Endothelial cell of umbilical vein (primary cell): Measurements from ENCODE around the gene TGFBI. TPM values are rescaled to one million over a fixed set of nuclear protein-coding genes. Genes with fewer than 3 reads are reported as not detected.

Experiments used
- BruUV-seq: library from RNA; stranded (reverse); fragments of 400-500 nt; replicated peaks from 2 replicates; lab custom pipeline; 2021; lab: Mats Ljungman, UMichigan
- CTCF ChIA-PET: fragments of 300-600, 350-600 bp; sonication (Branson Sonifier 250); formaldehyde crosslinking; loops from one replicate; lab custom pipeline; 2021; ENCODE audit warnings: antibody characterized with exemption, inconsistent platforms; lab: Charles Lee
- POLR2A ChIA-PET: fragments of 300-600, 350-600 bp; sonication (Branson Sonifier 250); formaldehyde crosslinking; loops from one replicate; lab custom pipeline; 2021; ENCODE audit warnings: antibody characterized with exemption, inconsistent platforms; lab: Charles Lee
- DNase-seq: peaks from one replicate; pipeline ENCODE4 v3.0.0-alpha.2; 2011; ENCODE audit warnings: low read depth, low spot score
- FAIRE-seq: peaks from 2 replicates; lab custom pipeline; 2011; peaks lifted over from hg19 to GRCh38; lab: Jason Lieb, UNC
- H2AFZ ChIP-seq: 2 replicates; pipeline ENCODE4 v1.6.0; 2012; ENCODE audit warnings: low read depth, low read length, control low read depth, inconsistent platforms
- H3K27ac ChIP-seq: 2 replicates; pipeline ENCODE4 v1.5.1; 2011; ENCODE audit warnings: low read depth, mild to moderate bottlenecking, control low read depth, low read length, moderate library complexity; ENCODE audit not compliant: insufficient read depth
- H3K27me3 ChIP-seq, 2 experiments: 2 replicates each; pipeline versions ENCODE4 v1.6.0 to v1.6.1; 2011; ENCODE audit warnings: low read length in 2 of 2, mixed read lengths in 1 of 2; ENCODE audit not compliant: control insufficient read depth in 2 of 2, insufficient read depth in 2 of 2
- H3K36me3 ChIP-seq, 2 experiments: 2 replicates in 1 of 2; 3 replicates in 1 of 2; pipeline ENCODE4 v1.5.1; 2011; ENCODE audit warnings: low read length in 2 of 2, mild to moderate bottlenecking in 1 of 2, moderate library complexity in 1 of 2; ENCODE audit not compliant: control insufficient read depth in 2 of 2, insufficient read depth in 2 of 2; ENCODE audit errors: extremely low read depth in 1 of 2
- H3K4me1 ChIP-seq: 3 replicates; pipeline ENCODE4 v1.5.1; 2011; ENCODE audit warnings: mild to moderate bottlenecking, low read length; ENCODE audit not compliant: control insufficient read depth, insufficient read depth; ENCODE audit errors: extremely low read depth
- H3K4me2 ChIP-seq: 2 replicates; pipeline ENCODE4 v1.6.1; 2011; ENCODE audit warnings: low read length, control low read depth, mixed read lengths; ENCODE audit not compliant: insufficient read depth
- H3K4me3 ChIP-seq, 3 experiments: fragments of 200-600 bp in 1 of 3; sonication (generic), shearing (Covaris generic) in 1 of 3; replicated peaks in 1 of 3; 2 replicates each; pipeline ENCODE4 v1.5.1; 2011 to 2016; ENCODE audit warnings: control low read depth in 3 of 3, low read length in 3 of 3, mild to moderate bottlenecking in 2 of 3, inconsistent platforms in 1 of 3, low read depth in 1 of 3, moderate library complexity in 1 of 3; ENCODE audit not compliant: insufficient read depth in 1 of 3
- H3K79me2 ChIP-seq: 2 replicates; pipeline ENCODE4 v1.6.0; 2012; ENCODE audit warnings: low read length, inconsistent platforms; ENCODE audit not compliant: control insufficient read depth, insufficient read depth
- H3K9ac ChIP-seq: replicated peaks from 2 replicates; pipeline ENCODE3; 2011; ENCODE audit warnings: low read length, control low read depth; ENCODE audit not compliant: insufficient read depth; ENCODE audit errors: extremely low read depth
- H3K9me1 ChIP-seq: replicated peaks from 3 replicates; pipeline ENCODE4 v1.6.0; 2011; ENCODE audit warnings: mild to moderate bottlenecking, low read length; ENCODE audit not compliant: control insufficient read depth, insufficient read depth; ENCODE audit errors: extremely low read depth
- H3K9me3 ChIP-seq: replicated peaks from 2 replicates; pipeline ENCODE4 v1.5.1; 2012; ENCODE audit warnings: low read length, inconsistent platforms; ENCODE audit not compliant: control insufficient read depth, insufficient read depth
- H4K20me1 ChIP-seq: replicated peaks from 2 replicates; pipeline ENCODE3; 2011; ENCODE audit warnings: mild to moderate bottlenecking, low read length; ENCODE audit not compliant: control insufficient read depth, insufficient read depth; ENCODE audit errors: extremely low read depth
- CTCF ChIP-seq, 2 donors: IDR thresholded peaks; 1 replicate in 1 of 2; 2 replicates in 1 of 2; pipeline ENCODE4 v1.5.1; 2011; ENCODE audit warnings: low read length in 2 of 2, mild to moderate bottlenecking in 2 of 2, moderate library complexity in 2 of 2, control low read depth in 1 of 2, inconsistent platforms in 1 of 2, low read depth in 1 of 2; ENCODE audit not compliant: insufficient read depth in 1 of 2; ENCODE audit errors: extremely low read depth in 1 of 2
- EZH2 ChIP-seq: IDR thresholded peaks from 2 replicates; pipeline ENCODE4 v1.6.1; 2012; ENCODE audit warnings: borderline replicate concordance, low read depth, mild to moderate bottlenecking, moderate library complexity, low read length, inconsistent platforms; ENCODE audit not compliant: severe bottlenecking
- FOS ChIP-seq: IDR thresholded peaks from 2 replicates; pipeline ENCODE4 v1.6.1; 2011; ENCODE audit warnings: mild to moderate bottlenecking, low read length, moderate library complexity, borderline replicate concordance; ENCODE audit not compliant: insufficient read depth
- GATA2 ChIP-seq: IDR thresholded peaks from 2 replicates; pipeline ENCODE4 v1.7.0; 2011; ENCODE audit warnings: low read depth, mild to moderate bottlenecking, moderate library complexity, mixed read lengths, low read length; ENCODE audit not compliant: insufficient read length, insufficient read depth
- JUN ChIP-seq: IDR thresholded peaks from 2 replicates; pipeline ENCODE4 v1.6.1; 2011; ENCODE audit warnings: borderline replicate concordance, low read depth; ENCODE audit not compliant: insufficient read length, insufficient read depth
- MAX ChIP-seq: IDR thresholded peaks from 2 replicates; pipeline ENCODE4 v1.6.1; 2011; ENCODE audit not compliant: insufficient read depth, insufficient read length
- MYC ChIP-seq: IDR thresholded peaks from one replicate; pipeline ENCODE4 v1.6.1; 2011; ENCODE audit warnings: mild to moderate bottlenecking, low read depth, low read length
- POLR2A ChIP-seq: IDR thresholded peaks from 2 replicates; pipeline ENCODE4 v1.6.1; 2012; ENCODE audit warnings: low read depth, mild to moderate bottlenecking, control low read depth, low read length
- POLR2AphosphoS5 ChIP-seq: IDR thresholded peaks from 2 replicates; pipeline ENCODE4 v1.6.1; 2012; ENCODE audit warnings: low read depth, mild to moderate bottlenecking, control low read depth, low read length, moderate library complexity; ENCODE audit not compliant: insufficient read depth
- dilution Hi-C: fragments of 300-500 bp; cut with MboI; formaldehyde crosslinking; loops from one replicate; pipeline ENCODE4 v1.15.0; 2019; ENCODE audit warnings: low sequenced_read_pairs; ENCODE audit not compliant: extremely low pct_ligation_motif_present
- intact Hi-C: fragments of 100-400 bp; cut with micrococcal nuclease; formaldehyde crosslinking; loops from one replicate; pipeline ENCODE4 v1.10.0; 2022
- polyA plus RNA-seq, 4 experiments: library from polyadenylated mRNA; depleted of rRNA in 3 of 4; stranded (reverse) in 3 of 4; unstranded in 1 of 4; fragments of >200 nt; gene quantifications; 2 replicates each; pipeline versions ENCODE4 v1.2.1 to v1.2.3, GENCODE V29; 2011 to 2012; ENCODE audit warnings: missing spikeins in 1 of 4
- total RNA-seq: library from RNA; stranded (reverse); gene quantifications from 2 replicates; pipeline ENCODE4 v1.2.3, GENCODE V29; 2021

TGFBI gene
- total and polyA plus RNA-seq, 2 donors (not counting 3 experiments of a cell fraction or from before 2014, with no cell fraction given) = 6.5 to 18.9 TPM

- H3K27me3 ChIP-seq = no peaks in the 10 kb centered on the region
- H3K9me1 ChIP-seq = no peaks in the 10 kb centered on the region
- H3K9ac ChIP-seq = no peak overlapping the region
- CTCF ChIA-PET = interaction anchor here (1.6 kb wide), 1 partner anchor 19 kb away, joined by 3 read pairs; no protein-coding TSS in a partner anchor
- no peak for TF ChIP-seq JUN
- TF ChIP-seq GATA2 = no peak
- TF ChIP-seq POLR2A = no peak
- TF ChIP-seq MAX = no peak
- no peak for TF ChIP-seq MYC
- no peak for TF ChIP-seq POLR2AphosphoS5
- no peak for TF ChIP-seq EZH2
- TF ChIP-seq FOS = no peak
- TF ChIP-seq CTCF (IDR thresholded peaks at IDR 0.05; ENCODE audit: extremely low read depth in 1 of 2, insufficient read depth in 1 of 2, low read depth in 1 of 2, low read length in 2 of 2) = no peak
- intact Hi-C loops (no loop called here), dilution Hi-C loops (no loop called here)
- BruUV-seq = no TSS peak
- peaks cover 33% of the 10 kb centered on the region for H3K4me1 ChIP-seq
- no peaks in the 10 kb centered on the region for H4K20me1 ChIP-seq
- no peaks in the 10 kb centered on the region for H3K9me3 ChIP-seq
- H3K27ac ChIP-seq = no peak overlapping the region
- no peak overlapping the region for H2AFZ ChIP-seq
- no peaks in the 10 kb centered on the region for H3K36me3 ChIP-seq
- H3K4me3 ChIP-seq = no peak overlapping the region
- no peak overlapping the region for H3K4me2 ChIP-seq
- H3K79me2 ChIP-seq = no peaks in the 10 kb centered on the region
- POLR2A ChIA-PET = no interaction called here
- no peak for DNase-seq
- FAIRE-seq = no peak
These were observed 15.2 kb upstream of the TGFBI start for GRCh38 chr5:136013559-136013958.
